ENCODE results near the gene GRM7.

GRM7 gene

GRCh38 chr3:7646851-7647250 lies 785.9 kb downstream of the GRM7 start:
- DNase-seq: no peak

- no peak for DNase-seq
Observed at GRCh38 chr3:7650466-7650865, 789.6 kb downstream of the GRM7 start.

GRCh38 chr3:7651274-7651673 lies 790.4 kb downstream of the GRM7 start:
- DNase-seq: peak in 10 of 58 donors; percentile 4 to 66 (median 26)

GRCh38 chr3:7657214-7658112 lies 796.5 kb downstream of the GRM7 start:
- no peak for DNase-seq

- no peak for DNase-seq
Observed at GRCh38 chr3:7658294-7658693, 797.4 kb downstream of the GRM7 start.

GRCh38 chr3:7659079-7659478 lies 798.2 kb downstream of the GRM7 start:
- no peak for DNase-seq

GRCh38 chr3:7663771-7664170 lies 802.9 kb downstream of the GRM7 start:
- DNase-seq: no peak

- DNase-seq: no peak
Observed at GRCh38 chr3:7667774-7668173, 806.9 kb downstream of the GRM7 start.

GRCh38 chr3:7669641-7670040 lies 808.7 kb downstream of the GRM7 start:
- DNase-seq: peak in 30 of 58 donors; percentile 3 to 60 (median 26)

GRCh38 chr3:7678521-7678920 lies 817.6 kb downstream of the GRM7 start:
- no peak for DNase-seq

GRCh38 chr3:7682822-7683229 lies 821.9 kb downstream of the GRM7 start:
- DNase-seq: no peak

- DNase-seq: no peak
Observed at GRCh38 chr3:7683426-7683825, 822.5 kb downstream of the GRM7 start.

GRCh38 chr3:7684182-7684715 lies 823.3 kb downstream of the GRM7 start:
- DNase-seq: peak in 9 of 58 donors; percentile 1 to 63 (median 10)

- no peak for DNase-seq
Observed at GRCh38 chr3:7687428-7688147, 826.7 kb downstream of the GRM7 start.

- no peak for DNase-seq
Observed at GRCh38 chr3:7692866-7693265, 832.0 kb downstream of the GRM7 start.

GRCh38 chr3:7693976-7694375 lies 833.1 kb downstream of the GRM7 start:
- DNase-seq: no peak

- DNase-seq: peak in 2 of 58 donors; percentile 3 to 8
Observed at GRCh38 chr3:7695049-7695448, 834.1 kb downstream of the GRM7 start.

- DNase-seq: peak in 1 of 58 donors; percentile 32
Observed at GRCh38 chr3:7696320-7696719, 835.4 kb downstream of the GRM7 start.

- DNase-seq: no peak
Observed at GRCh38 chr3:7697548-7697947, 836.6 kb downstream of the GRM7 start.

- no peak for DNase-seq
Observed at GRCh38 chr3:7700539-7700938, 839.6 kb downstream of the GRM7 start.

GRCh38 chr3:7700977-7701376 lies 840.1 kb downstream of the GRM7 start:
- DNase-seq: peak in 1 of 58 donors; percentile 52

GRCh38 chr3:7707187-7707586 lies 846.3 kb downstream of the GRM7 start:
- DNase-seq: no peak

Measured in anterior cingulate cortex (tissue), 58 donors.